ENCODE measurements around the gene NSD1. TPM values are rescaled to one million over a fixed set of nuclear protein-coding genes. Genes with fewer than 3 reads are reported as not detected.

The NSD1 gene
- polyA plus RNA-seq, 1 donor (not counting 4 experiments of a cell fraction or from before 2014, with no cell fraction given) = 13.6 TPM

- peak overlapping the region; percentile 95 for H3K4me2 ChIP-seq (ENCODE audit: control insufficient read depth, extremely low read depth, insufficient read depth, low read depth, low read length)
- no peaks in the 10 kb centered on the region for H3K9me3 ChIP-seq (ENCODE audit: control insufficient read depth, low read depth, low read length)
- TF ChIP-seq CTCF (optimal IDR thresholded peaks at IDR 0.05 in 1 of 3, IDR thresholded peaks at IDR 0.05 in 1 of 3, conservative IDR thresholded peaks at IDR 0.05 in 1 of 3; ENCODE audit: extremely low read depth in 1 of 3, insufficient read depth in 2 of 3, low read length in 3 of 3) (no peak), EZH2 (IDR thresholded peaks at IDR 0.05; ENCODE audit: low read length) (no peak)
- no peak for DNase-seq (ENCODE audit: low read depth, low spot score)
- no peak overlapping the region for H2AFZ ChIP-seq (ENCODE audit: control insufficient read depth, low read length)
- peaks cover 61% of the 10 kb centered on the region for H3K79me2 ChIP-seq (ENCODE audit: control insufficient read depth, insufficient read depth, low read length)
- peak overlapping the region in 1 of 3 experiments; percentile 92 for H3K4me3 ChIP-seq (ENCODE audit: control insufficient read depth in 2 of 3, extremely low read depth in 1 of 3, insufficient read depth in 2 of 3, low read depth in 1 of 3, low read length in 3 of 3)
- FAIRE-seq = no peak
- dilution Hi-C loops (cut with MboI; ENCODE audit: extremely low pct_ligation_motif_present, low sequenced_read_pairs) = no loop called here
- H3K9ac ChIP-seq (ENCODE audit: control insufficient read depth, extremely low read depth, insufficient read depth, low read length) = peak overlapping the region; percentile 98
- peaks cover 25% of the 10 kb centered on the region for H3K4me1 ChIP-seq (ENCODE audit: control insufficient read depth, extremely low read depth, insufficient read depth, low read length)
- peaks cover 12 to 23% of the 10 kb centered on the region in 2 experiments for H3K36me3 ChIP-seq (ENCODE audit: control insufficient read depth in 2 of 2, extremely low read depth in 1 of 2, insufficient read depth in 2 of 2, low read length in 2 of 2)
- H3K27ac ChIP-seq (ENCODE audit: control insufficient read depth, insufficient read depth, low read length) = no peak overlapping the region
- no peaks in the 10 kb centered on the region for H3K9me1 ChIP-seq (ENCODE audit: control insufficient read depth, extremely low read depth, insufficient read depth, low read length)
- no peaks in the 10 kb centered on the region for H3K27me3 ChIP-seq (ENCODE audit: control insufficient read depth, extremely low read depth, insufficient read depth, low read length)
- H4K20me1 ChIP-seq (ENCODE audit: control insufficient read depth, extremely low read depth, insufficient read depth, low read length) = peaks cover 4% of the 10 kb centered on the region
These were observed 216.2 kb downstream of the NSD1 start for GRCh38 chr5:177349762-177350161.

Other genes with a start within 250 kb of the NSD1 start
- gene HK3, start 234.4 kb upstream of the NSD1 start, polyA plus RNA-seq = not detected in 3 replicates
- 15.7 to 29.0 TPM (median 22.5 TPM) in 3 replicates for gene UIMC1, start 127.0 kb upstream of the NSD1 start, polyA plus RNA-seq
- 9.0 to 12.7 TPM (median 9.5 TPM) in 3 replicates for gene ZNF346, start 111.1 kb upstream of the NSD1 start, polyA plus RNA-seq
- 0.62 to 2.2 TPM (median 0.79 TPM) in 3 replicates for gene FGFR4, start 46.9 kb upstream of the NSD1 start, polyA plus RNA-seq
- gene RAB24, start 169.9 kb downstream of the NSD1 start, polyA plus RNA-seq = 20.0 to 40.1 TPM (median 22.4 TPM) in 3 replicates
- gene PRELID1, start 170.0 kb downstream of the NSD1 start, polyA plus RNA-seq = 245 to 280 TPM (median 248 TPM) in 3 replicates
- 0.69 to 1.2 TPM (median 0.97 TPM) in 3 replicates for gene MXD3, start 178.1 kb downstream of the NSD1 start, polyA plus RNA-seq
- gene LMAN2, start 217.9 kb downstream of the NSD1 start, polyA plus RNA-seq = 105 to 147 TPM (median 146 TPM) in 3 replicates
- gene RGS14, start 224.2 kb downstream of the NSD1 start, polyA plus RNA-seq = 8.6 to 10.6 TPM (median 9.3 TPM) in 3 replicates

All from keratinocyte (primary cell).